Hippocampal formation (tissue), 2 donors: ENCODE results near the gene SECTM1.

Experiments
- DNase-seq, 2 donors: peaks; one replicate each; lab custom pipeline; 2025; lab: John Stamatoyannopoulos, UW

SECTM1 gene

DNA sequence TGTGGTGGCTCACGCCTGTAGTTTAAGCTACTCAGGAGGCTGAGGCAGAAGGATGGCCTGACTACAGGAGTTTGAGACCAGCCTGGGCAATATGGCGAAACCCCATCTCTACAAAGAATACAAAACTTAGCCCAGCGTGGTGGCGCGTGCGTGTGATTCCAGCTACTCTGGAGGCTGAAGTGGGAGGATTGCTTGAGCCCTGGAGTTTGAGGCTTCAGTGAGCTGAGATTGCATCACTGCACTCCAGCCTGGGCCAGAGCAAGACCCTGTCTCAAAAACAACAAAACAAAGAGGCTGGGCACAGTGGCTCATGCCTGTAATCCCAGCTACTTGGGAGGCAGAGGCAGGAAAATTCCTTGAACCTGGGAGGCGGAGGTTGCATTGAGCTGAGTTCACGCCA, 53.0 kb downstream of the SECTM1 start:
- no peak for DNase-seq

DNA sequence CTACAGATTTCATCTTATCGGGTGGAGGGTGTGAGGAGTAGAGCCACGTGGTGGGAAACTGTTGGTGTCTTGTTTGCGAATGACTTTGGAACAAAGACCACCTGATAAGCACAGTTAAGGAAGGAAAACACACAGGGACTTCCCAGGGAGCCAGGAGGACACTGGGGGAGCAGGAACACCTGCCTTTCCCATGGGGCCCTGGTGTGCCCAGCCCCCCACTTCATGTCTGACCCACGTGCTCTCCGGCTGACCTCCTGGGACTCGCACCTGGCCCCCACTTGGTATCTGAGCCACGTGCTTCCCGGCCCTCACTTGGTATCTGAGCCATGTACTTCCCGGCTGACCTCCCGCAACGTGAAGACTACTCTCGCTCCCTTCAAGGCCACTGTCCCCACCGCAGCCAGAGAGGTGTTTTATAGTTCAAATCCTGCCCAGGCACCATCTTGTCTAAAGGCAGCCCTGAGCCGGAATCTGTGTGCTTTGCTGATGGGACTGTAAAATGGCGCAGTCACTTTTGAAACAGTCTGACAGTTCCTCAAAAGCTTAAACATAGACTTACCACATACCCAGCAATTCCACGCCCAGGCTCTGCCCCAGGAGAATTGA, 54.7 kb downstream of the SECTM1 start:
- no peak for DNase-seq

GRCh38 chr17:82278308-82278707, 55.3 kb downstream of the SECTM1 start:
- no peak for DNase-seq

- DNase-seq = peak in 1 of 2 donors; percentile 17
Observed at GRCh38 chr17:82277851-82278250, 55.7 kb downstream of the SECTM1 start.

DNA sequence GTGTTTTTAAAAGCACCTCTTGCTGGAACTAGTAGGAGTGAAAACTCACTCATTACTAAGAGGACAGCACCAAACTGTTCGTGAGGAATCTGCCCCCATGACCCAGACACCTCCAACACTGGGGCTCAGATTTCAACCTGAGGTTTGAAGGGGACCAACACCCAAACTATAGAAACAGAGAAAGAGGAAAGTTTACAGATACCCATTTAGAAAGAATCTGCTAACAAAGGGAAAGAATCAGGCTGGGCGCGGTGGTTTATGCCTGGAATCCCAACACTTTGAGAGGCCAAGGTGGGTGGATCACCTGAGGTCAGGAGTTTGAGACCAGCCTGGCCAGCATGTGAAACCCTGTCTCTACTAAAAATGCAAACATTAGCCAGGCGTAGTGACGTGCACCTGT, 56.6 kb downstream of the SECTM1 start:
- DNase-seq = no peak

DNA sequence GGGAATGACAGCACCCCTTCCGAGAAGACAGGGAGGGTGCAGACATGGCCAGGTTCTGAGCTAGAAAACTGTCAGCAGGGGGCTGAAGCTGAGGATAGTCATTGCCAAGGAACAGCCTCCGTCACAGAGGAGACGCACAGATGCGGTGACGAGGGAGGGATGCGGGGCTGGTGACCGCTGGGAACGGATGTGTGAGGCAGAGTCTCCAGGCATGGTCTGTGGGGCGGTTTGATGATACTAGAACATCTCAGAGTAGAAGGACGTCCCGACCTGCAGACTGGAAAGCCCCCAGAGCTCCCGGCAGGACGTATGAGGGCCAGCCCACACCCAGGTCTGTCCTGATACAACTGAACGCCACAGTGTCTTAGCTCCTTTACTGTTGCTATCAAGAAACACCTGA, 58.2 kb downstream of the SECTM1 start:
- DNase-seq = no peak

GRCh38 chr17:82274134-82275020, 59.2 kb downstream of the SECTM1 start:
- no peak for DNase-seq

GRCh38 chr17:82273327-82274133, 60.0 kb downstream of the SECTM1 start, which contains the start of gene CSNK1D:
Gene CSNK1D (minus strand): TSS chr17:82273700. CDS start chr17:82273381, 319 bp downstream.
- DNase-seq = peak; percentile 81 to 86

- no peak for DNase-seq
Observed at GRCh38 chr17:82272495-82273326, 60.9 kb downstream of the SECTM1 start.

DNA sequence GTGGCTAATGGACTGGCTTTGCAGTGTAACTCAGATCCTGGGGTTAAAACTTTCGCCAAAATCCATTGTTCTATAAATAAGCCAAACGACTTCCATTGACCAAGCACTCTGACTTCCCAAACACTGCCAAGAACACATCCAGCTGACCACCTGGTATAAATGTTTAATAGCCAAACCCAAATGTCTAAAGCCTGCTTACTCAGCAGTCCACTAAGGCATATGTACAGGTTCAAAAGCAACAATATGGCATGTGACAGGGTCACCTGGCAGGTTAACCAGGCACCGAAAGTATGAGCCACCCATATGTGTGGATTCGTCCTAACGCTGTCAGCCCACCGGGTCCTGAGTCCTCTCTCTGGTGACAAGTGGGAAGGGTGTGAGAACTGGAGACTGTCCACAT, 62.2 kb downstream of the SECTM1 start:
- DNase-seq = no peak
